Endodermal cell (in vitro differentiated cells): ENCODE data around the gene RPP21. TPM values are rescaled to one million over a fixed set of nuclear protein-coding genes. Genes with fewer than 3 reads are reported as not detected.

Source experiments
- DNase-seq: peaks from one replicate; pipeline ENCODE4 v3.0.0-alpha.2; 2017
- H3K27ac ChIP-seq: 2 replicates; pipeline ENCODE4 v1.5.1; 2013; ENCODE audit warnings: mild to moderate bottlenecking, low read depth, low read length, moderate library complexity
- H3K27me3 ChIP-seq: 2 replicates; pipeline ENCODE4 v1.6.1; 2013; ENCODE audit warnings: mild to moderate bottlenecking, low read length, moderate library complexity; ENCODE audit not compliant: insufficient read depth, control insufficient read depth, poor library complexity, severe bottlenecking
- H3K36me3 ChIP-seq: 2 replicates; pipeline ENCODE4 v1.7.0; 2013; ENCODE audit warnings: mild to moderate bottlenecking, low read length, moderate library complexity; ENCODE audit not compliant: control insufficient read depth, insufficient read depth
- H3K4me1 ChIP-seq: one replicate; pipeline ENCODE4 v1.7.0; 2013; ENCODE audit warnings: low read length; ENCODE audit not compliant: control insufficient read depth, insufficient read depth
- H3K4me3 ChIP-seq: 2 replicates; pipeline ENCODE4 v1.5.1; 2013; ENCODE audit warnings: mild to moderate bottlenecking, low read length, moderate library complexity
- H3K9ac ChIP-seq: 2 replicates; pipeline ENCODE4 v1.6.1; 2013; ENCODE audit warnings: mild to moderate bottlenecking, low read length, moderate library complexity; ENCODE audit not compliant: poor library complexity, severe bottlenecking; ENCODE audit errors: extremely low read depth
- H3K9me3 ChIP-seq: 2 replicates; pipeline ENCODE4 v1.6.1; 2013; ENCODE audit warnings: mild to moderate bottlenecking, low read length, moderate library complexity; ENCODE audit not compliant: control insufficient read depth
- H3K27ac Mint-ChIP-seq: 2 replicates; pipeline ENCODE4 v1.8.0; 2020; ENCODE audit warnings: mixed read lengths
- H3K27me3 Mint-ChIP-seq: 2 replicates; pipeline ENCODE4 v1.8.0; 2021; ENCODE audit warnings: mild to moderate bottlenecking, mixed read lengths; ENCODE audit not compliant: insufficient read depth
- H3K36me3 Mint-ChIP-seq: 2 replicates; pipeline ENCODE4 v1.8.0; 2020; ENCODE audit warnings: low read depth, mixed read lengths
- H3K4me1 Mint-ChIP-seq: 2 replicates; pipeline ENCODE4 v1.8.0; 2020; ENCODE audit warnings: mixed read lengths
- H3K4me3 Mint-ChIP-seq: 2 replicates; pipeline ENCODE4 v1.8.0; 2020; ENCODE audit warnings: mild to moderate bottlenecking, moderate library complexity, mixed read lengths
- H3K9me3 Mint-ChIP-seq: 2 replicates; pipeline ENCODE4 v1.8.0; 2020; ENCODE audit warnings: mild to moderate bottlenecking, mixed read lengths
- CTCF ChIP-seq: fragments of 200-600 bp; sonication (generic); conservative IDR thresholded peaks from 2 replicates; pipeline ENCODE4 v1.5.0; 2021; ENCODE audit warnings: antibody characterized with exemption, mild to moderate bottlenecking
- WGBS, 2 experiments: methylation state at CpG; one replicate each; pipeline versions ENCODE4 v1.1.5 to v1.1.7; 2013; ENCODE audit warnings: missing lambda C conversion rate in 2 of 2, mixed read lengths in 1 of 2; ENCODE audit not compliant: insufficient coverage in 1 of 2, insufficient read length in 1 of 2; 5-methylcytosine and 5-hydroxymethylcytosine counted together
- total RNA-seq, 2 donors: library from RNA; stranded (reverse); fragmentation: NEBNext Ultra II Directional in 1 of 2; extraction: Animal tissue kit (Norgen Biotek cat#: 25700) in 1 of 2; gene quantifications; 2 replicates in 1 of 2; 3 replicates in 1 of 2; pipeline ENCODE4 v1.2.1, GENCODE V29; 2021

Gene RPP21
- total RNA-seq, 2 donors from 2014 or later, result 52.2 to 59.7 TPM

DNA sequence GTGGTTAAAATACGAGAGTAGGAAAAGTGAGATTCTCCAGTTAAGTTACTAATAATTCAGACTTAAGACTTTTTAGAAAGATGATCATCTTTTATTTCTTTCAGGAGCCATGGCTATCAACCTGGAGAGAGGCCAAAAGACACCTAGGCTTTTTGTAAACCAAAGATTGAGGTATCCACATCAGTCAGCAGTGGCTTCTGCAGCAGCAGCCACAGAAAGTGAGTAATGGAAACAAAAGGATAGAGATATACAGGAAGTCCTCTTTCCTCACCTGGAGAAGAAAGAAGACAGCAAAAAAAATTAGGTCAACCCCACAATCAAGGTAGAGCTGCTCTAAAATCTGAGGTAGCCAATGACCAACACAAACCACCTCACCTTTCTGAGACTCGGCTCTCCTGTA is 41.0 kb upstream of the RPP21 start:
- H3K4me1 ChIP-seq, result no peaks in the 10 kb centered on the region
- Mint-ChIP-seq H3K27ac (no peak overlapping the region), H3K9me3 (peaks cover 59% of the 10 kb centered on the region), H3K4me1 (no peaks in the 10 kb centered on the region), H3K27me3 (no peaks in the 10 kb centered on the region), H3K4me3 (no peak overlapping the region), H3K36me3 (peaks cover 94% of the 10 kb centered on the region)
- no peak overlapping the region for H3K4me3 ChIP-seq
- 72 to 74% methylated on average over 2 of the region's 2 CpGs for whole genome bisulfite sequencing, 2 experiments
- no peak for TF ChIP-seq CTCF
- H3K27ac ChIP-seq, result no peak overlapping the region
- peaks cover 89% of the 10 kb centered on the region for H3K36me3 ChIP-seq
- H3K9me3 ChIP-seq, result peaks cover 76% of the 10 kb centered on the region
- H3K27me3 ChIP-seq, result no peaks in the 10 kb centered on the region
- no peak overlapping the region for H3K9ac ChIP-seq
- DNase-seq, result no peak

GRCh38 chr6:30311101-30311500 is 33.9 kb upstream of the RPP21 start:
- Mint-ChIP-seq H3K4me3 (no peak overlapping the region), H3K27ac (no peak overlapping the region), H3K36me3 (peaks cover 71% of the 10 kb centered on the region), H3K9me3 (no peaks in the 10 kb centered on the region), H3K4me1 (no peaks in the 10 kb centered on the region), H3K27me3 (no peaks in the 10 kb centered on the region)
- Histone ChIP-seq H3K4me1 (no peaks in the 10 kb centered on the region), H3K27ac (no peak overlapping the region), H3K9ac (no peak overlapping the region), H3K36me3 (peaks cover 90% of the 10 kb centered on the region), H3K4me3 (no peak overlapping the region), H3K27me3 (no peaks in the 10 kb centered on the region), H3K9me3 (peaks cover 9% of the 10 kb centered on the region)
- 91% methylated on average over 3 of the region's 3 CpGs; no CpG with 5 or more reads in 1 of the 2 experiments for WGBS, 2 experiments
- DNase-seq, result no peak
- TF ChIP-seq CTCF, result no peak

DNA sequence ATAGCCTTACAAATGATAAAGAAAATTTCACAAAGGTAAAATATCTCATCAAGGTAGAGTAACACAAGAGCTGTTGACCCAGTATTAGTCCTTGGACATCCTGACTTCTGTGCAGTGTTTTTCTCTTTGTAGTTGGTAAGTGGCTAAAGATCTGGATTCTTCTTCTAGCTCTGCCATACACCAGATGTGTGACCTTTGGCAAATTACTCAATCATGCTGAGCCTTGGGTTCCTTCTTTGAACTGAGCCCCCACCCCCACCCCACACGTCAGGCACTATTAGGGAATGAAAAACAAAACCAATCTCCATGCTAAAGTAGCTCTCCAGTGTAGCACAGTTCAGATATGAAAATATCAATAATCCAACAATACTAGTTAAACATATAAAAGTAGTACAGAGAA is 33.3 kb upstream of the RPP21 start:
- no peak overlapping the region for H3K4me3 ChIP-seq
- no peaks in the 10 kb centered on the region for H3K27me3 ChIP-seq
- H3K27ac ChIP-seq, result no peak overlapping the region
- no peak overlapping the region for H3K9ac ChIP-seq
- WGBS, 2 experiments, result 92% methylated on average over 1 of the region's 1 CpG; no CpG with 5 or more reads in 1 of the 2 experiments
- H3K4me1 ChIP-seq, result no peaks in the 10 kb centered on the region
- H3K4me1 Mint-ChIP-seq, result no peaks in the 10 kb centered on the region
- peaks cover 70% of the 10 kb centered on the region for H3K36me3 Mint-ChIP-seq
- no peaks in the 10 kb centered on the region for H3K27me3 Mint-ChIP-seq
- H3K36me3 ChIP-seq, result peaks cover 90% of the 10 kb centered on the region
- no peaks in the 10 kb centered on the region for H3K9me3 Mint-ChIP-seq
- DNase-seq, result no peak
- H3K9me3 ChIP-seq, result peaks cover 9% of the 10 kb centered on the region
- no peak overlapping the region for H3K4me3 Mint-ChIP-seq
- H3K27ac Mint-ChIP-seq, result no peak overlapping the region
- no peak for TF ChIP-seq CTCF
